NCI-H446 treated with DMSO at 0.1 percent for 48 hours (cell line): Measurements from ENCODE around the gene RRAS.

Experiments
- DNase-seq: peaks from one replicate; lab custom pipeline; 2025; lab: John Stamatoyannopoulos, UW

The RRAS gene

DNA sequence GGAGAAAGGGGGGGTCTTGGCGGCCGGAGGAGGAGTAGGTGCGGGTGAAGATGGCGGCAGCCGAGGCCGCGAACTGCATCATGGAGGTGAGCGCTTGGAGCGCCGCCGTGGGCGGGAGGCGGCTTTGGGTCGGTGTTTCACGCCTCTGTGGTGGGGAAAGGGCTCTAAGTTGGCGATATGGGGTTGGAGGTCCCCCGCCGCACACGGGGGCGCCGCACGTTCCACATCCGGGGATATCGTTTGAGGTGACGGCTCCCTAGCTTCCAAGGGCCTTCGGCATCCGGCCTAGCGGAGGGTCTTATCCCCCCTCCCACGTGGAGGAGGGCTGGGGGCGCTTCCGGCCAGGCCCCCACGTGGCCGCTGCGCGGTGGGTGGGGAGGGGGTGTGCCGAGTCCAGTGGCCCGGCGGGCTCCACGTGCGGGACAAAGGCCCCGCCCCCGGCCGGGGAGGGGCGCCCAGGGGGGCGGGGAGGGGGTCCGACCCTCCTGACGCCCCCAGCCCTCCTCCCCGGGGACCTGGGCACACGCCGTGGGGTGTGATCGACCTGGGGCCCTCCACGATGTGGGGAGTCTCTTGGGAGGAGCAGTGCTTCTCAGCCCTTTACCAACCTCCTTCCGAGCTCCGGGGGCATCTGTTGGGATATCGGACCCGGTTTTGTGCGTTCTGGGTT, 37.4 kb upstream of the RRAS start, which contains the start of gene PRMT1:
PRMT1 (plus strand) TSS at position 41 of the 670 bp plus-strand sequence; CDS start at position 51, 10 bp downstream.
- DNase-seq = peak; percentile 51

DNA sequence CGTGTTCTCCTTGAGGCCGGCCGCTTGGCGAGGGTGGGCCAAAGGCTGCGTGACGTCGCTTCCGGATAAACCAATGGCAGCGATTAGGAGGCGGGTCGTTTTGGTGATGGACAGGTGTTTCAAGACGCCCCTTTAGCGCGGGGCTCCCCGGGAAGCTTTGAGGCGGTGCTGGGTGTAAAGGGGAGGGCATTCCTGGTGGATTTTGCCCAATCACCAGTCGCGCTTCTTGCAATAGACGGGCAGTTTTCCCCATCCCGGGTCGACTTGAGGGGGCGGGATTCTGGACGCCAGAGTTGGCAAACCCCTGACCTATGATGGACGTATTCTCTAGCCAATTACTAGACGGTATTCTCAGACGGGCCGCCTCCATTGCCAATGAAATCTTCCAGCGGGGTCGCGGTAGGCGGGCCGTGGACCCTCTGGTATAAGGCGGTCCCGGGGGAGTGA, 36.9 kb upstream of the RRAS start:
- DNase-seq = peak; percentile 100

DNA sequence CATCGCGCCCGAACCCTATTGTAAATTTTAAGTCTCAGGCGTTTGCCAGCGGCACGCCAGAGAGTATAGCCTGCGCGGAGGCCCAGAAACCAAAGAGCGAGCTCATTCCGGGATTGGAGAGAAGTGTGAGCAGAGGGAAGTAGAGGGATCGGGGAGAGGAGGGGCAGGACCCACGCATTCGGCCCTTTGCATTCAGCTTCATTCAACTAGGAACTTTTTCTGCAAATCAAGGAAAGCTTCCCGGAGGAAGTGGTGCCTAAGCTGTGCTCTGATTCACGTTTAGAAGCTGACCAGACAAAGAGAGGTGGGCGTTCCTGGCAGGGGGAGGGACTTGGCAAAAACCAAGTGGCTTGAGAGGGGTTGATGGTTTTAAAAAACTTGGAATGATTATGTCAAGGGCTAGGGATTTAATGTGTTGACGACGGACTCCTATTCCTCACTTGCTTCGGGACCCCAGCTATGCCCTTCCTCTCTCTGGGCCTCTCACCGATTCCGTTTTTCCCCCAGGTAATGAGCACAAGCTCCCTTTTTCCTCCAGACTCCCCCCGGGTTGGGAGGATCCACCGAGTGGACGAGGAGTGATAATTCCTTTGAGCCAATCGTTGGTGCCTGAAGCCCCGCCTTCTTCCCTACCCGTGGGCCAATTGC, 36.3 kb upstream of the RRAS start:
- DNase-seq = peak; percentile 88

DNA sequence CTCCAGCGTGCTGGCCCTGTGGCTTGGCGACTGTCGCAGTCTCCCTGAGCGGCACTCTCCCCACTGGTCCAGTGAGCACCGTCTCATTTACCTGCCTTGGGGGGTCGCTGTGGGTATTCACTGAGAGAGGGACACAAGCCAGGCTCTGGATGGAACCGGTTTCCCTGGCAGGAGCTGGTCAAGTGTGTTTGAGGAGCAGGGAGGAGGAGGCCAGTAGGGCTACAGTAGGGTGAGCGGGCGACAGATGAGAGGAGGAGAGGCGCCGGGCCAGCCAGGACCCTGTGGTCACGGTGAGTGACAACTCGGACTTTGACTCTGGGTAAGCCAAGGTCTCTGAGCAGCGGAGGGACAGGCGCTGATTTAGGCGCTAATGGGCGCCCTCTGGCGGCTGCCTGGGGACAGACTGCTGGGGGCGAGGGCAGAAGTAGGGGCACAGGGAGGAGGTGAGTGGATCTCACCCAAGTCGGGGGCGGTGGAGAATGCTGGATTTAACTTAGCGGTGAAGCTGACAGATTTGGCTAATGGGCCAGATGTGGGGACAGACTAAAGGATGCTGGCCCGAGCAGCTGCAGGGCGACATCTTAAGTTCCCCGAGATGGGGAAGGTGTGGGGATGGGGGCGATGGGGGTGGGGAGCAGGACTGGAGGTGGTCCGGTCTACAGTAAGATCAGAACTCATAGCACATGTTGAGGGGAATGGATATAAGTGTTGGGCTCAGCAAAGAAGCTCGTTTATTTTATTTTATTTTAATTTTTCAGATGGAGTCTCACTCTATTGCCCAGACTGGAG, 32.4 kb upstream of the RRAS start:
- peak; percentile 27 for DNase-seq

DNA sequence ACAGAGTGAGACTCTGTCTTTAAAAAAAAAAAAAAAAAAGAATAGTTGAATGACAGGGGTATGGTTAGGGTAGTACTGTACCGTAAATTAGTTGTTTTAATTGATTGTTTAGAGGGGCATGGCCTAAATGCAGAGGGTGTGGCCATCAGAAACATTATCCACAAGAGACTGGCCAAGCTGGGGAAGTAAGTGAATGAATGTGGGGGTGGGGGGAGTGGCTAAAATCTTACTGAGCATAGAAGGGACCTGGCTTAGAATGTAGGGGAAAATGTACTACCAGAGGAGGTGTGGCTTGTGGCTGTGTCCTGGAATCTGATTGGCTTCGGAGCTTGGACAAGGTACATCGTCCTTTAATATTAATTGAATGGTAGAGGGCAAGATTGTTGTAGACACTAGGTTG, 29.6 kb upstream of the RRAS start:
- DNase-seq = no peak

DNA sequence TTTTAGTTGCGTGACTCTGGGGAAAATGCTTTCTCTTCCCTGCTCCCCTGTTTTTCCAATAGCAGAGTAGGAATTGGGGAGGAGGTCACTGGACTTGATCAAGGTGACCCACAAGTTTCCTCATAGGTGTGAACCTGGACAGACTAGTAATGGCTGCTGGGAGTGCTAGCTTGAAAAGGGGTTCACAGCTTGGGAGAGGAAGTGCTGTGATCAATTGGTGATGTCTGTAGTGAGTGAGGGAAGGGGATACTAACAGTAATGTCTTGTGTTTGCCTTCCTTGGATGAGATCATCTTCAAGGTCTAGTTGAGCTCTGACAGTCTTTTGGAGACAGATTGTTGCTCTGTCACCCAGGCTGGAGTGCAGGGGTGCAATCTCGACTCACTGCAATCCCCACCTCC, 27.5 kb upstream of the RRAS start:
- DNase-seq = no peak

DNA sequence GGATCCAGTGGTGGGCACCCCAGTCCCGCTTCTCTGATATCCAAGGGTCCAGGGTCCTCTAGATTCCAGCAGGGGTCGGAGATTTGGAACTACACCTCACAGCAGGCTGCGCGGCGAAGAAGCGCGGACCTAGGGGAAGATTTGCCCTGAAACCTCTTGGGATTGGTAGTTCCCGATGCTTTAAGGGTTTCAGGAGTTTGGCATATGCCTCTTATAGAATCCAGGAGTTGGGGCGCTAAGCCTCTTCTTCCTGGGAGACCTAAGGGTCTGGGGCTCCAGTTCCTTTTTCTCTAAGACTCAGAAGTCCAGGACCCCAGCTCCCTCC, 26.1 kb upstream of the RRAS start:
- no peak for DNase-seq

DNA sequence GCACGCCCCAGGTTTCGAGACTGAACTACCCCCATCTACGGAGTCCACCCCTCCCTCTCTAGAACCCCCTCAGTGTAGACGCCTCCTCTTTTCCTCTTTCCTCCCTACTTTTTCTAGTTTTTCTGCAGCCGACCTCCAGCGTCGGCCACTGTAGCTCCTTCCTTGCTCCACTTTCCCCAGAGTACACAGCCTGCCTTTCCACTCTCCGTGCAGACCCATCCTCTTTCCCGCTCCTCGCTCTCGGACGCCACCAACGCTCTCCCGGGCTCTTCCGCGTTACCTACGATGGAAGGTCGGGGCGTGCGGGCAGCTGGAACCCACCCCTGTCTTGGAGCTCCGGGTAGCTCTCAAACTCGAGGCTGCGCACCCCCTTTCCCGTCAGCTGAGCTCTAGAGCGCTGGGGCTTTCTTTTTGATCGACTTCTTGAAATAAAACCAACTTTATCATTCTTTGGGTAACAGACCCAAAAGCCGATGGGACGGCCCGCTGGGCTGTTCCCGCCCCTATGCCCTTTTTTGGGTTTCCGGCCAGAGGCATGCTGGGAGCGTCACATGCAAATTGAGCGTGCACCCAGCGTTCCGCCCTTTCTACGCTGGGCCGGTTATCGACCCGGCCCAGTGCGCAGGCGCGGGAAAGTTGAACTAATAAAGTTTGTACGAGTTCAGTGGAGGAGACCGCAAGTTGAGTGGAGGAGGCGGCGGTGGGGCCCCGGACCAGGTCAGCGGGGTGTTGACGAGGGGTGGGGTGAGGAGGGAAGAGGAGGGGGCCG, 25.6 kb upstream of the RRAS start, which contains the start of the genes BCL2L12 and IRF3:
BCL2L12 (plus strand) TSS at position 583 of the 769 bp plus-strand sequence. CDS start 760 bp downstream, outside the sequence.
IRF3 (minus strand) TSS at position 507 of the 769 bp plus-strand sequence. CDS start 1,019 bp downstream, outside the sequence.
- DNase-seq = peak; percentile 82

DNA sequence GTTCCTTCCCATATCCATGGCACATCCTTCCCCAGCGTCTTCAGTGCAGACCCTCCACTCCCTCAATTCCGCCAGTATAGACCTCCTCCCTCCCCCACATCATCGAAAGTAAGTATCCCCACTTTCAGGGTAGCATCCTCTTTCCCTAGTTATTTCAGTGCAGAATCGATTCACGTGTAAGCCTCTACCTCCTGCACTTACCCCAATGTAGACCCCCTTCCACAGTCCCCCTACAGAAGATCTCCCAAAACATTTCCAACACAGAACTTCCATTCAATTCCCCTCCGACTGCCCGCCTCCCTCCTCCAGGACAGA, 25.1 kb upstream of the RRAS start:
- no peak for DNase-seq

DNA sequence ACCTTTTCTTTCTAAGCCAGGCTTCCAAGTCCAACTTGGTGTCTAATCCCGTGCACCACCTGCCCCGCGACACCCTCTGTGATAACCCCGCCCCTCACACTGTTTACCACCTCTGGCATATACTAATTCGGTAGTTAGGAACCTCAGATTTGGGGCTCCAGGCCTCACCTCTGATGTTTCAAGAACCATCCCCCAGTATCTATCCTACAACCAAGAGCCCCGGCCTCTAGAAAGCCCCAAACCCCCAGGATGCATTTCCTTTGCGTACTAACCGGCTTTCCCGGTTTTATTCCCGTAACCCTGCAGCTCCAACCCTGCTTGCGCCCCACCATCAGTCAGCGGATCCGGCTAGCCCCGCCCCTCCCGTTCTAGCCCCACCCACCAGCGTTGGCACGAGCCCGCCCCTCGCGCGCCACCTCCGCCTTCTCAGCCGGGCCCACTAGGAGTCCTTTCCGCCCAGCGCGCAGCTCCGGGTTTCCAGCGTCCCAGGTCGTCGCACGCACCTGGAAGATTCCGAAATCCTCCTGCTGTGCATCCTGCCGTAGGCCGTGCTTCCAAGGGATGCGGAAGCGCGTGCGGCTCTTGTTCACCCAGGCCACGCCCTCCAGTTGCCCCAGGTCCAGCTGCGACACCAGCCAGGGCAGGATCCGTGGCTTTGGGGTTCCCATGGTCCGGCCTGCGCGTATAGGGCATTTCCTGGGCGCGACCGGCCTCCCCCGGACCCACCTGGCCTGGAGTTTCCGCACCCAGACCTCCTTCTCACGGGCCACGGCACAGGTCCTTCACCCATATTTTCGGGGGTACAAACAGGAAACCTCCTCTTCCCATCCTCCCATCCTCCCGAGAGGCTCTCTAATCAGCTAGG, 24.5 kb upstream of the RRAS start:
- peak; percentile 25 for DNase-seq

DNA sequence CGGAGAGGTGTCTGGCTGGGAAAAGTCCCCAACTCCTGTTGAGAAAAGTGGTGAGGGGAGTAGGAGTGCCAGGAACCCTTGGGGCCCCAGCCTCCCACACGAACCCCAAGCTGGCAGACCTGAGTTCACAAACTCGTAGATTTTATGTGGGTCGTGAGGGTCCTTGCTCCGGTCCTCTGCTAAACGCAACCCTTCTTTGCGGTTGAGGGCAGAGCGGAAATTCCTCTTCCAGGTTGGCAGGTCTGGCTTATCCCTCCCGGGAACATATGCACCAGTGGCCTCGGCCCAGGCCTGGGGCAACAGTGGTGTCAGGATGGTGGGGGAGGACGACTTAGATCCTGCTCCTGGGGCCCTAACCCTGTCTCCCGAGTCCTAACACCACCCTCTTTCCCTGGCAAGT, 23.3 kb upstream of the RRAS start:
- DNase-seq = no peak

DNA sequence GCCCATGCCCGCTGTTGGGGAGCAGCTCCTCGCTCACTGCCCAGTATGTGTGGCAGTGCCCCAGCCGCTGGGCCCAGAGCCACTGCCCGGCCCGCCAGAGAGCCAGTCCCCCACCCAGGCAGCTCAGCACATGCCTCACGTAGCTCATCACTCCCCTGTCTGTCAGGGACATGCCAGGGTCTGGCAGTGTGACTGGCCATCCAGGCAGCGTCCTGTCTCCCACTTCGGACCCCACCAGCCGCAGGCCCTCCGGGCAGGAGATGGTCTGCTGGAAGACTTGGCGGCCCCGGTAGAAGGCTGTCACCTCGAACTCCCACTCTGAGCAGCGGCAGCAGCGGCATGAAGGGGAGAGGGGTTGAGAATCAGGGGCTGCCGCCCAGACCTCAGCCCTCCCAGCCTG, 22.1 kb upstream of the RRAS start:
- no peak for DNase-seq

DNA sequence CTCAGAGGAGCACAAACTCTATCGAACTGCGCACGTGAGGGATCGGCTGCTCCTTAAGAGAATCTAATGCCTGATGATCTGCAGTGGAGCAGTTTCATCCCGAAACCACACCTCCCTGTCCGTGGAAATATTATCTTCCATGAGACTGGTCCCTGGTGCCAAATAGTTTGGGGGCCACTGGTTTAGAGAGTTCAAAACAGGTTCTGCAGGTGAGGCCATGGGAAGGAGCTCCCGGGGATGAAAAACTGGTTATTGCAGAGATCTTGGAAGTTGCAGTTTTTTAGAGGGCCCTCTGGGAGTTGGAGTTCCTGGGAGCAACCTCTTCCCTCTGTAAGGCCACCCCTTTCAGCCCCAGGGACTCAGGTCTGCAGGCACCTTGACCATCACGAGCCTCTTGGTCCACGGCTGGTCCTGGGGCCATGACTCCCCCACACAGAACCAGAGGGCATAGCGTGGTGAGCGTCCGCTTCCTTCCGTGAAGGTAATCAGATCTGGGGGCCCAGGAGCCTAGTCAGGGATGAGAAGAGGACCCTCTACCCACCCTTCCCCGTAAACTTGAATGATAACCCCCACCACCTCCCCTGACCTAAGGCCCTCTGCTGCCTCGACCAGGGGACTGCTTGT, 20.5 kb upstream of the RRAS start:
- DNase-seq = no peak

DNA sequence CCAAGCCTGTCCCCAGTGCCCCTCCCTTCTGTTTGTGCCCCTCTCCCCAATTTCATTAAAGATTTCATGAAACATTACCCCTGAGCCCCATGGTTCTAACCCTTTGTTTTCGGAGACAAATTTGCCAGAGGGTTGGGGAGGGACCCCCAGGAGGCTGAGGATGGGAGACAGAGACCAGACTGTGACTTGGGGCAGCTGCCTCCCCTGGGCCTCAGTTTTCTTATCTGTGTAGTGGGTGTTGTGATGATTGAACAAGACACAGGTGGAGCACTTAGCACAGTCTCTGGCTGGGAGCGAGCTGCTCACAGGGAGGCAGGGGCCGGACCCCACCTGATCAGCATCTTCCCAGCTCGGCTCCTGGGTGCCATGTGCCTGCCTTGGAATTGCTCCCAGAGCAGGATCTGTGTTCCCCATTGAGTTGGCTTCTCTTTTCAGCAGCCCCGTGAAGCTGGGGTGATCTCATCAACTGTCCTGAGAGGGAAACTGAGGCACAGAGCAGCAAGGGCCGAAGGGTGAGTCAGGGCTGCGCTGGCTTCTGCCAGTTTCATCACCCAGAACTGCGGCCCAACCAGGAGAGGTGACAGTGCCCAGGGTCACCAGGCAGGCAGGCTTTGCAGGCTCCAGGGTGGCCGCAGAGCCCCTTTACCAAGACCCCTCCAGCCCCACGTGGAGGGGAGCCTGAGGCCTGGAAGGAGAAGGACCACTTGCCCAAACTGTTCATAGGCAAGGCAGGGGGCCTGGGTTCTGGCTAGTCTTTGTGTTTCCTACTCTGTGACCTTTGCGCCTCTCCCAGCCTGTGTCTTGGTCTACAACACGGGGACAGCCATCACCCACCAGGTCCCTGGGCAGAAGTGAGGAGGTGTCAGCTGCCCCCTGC, 18.9 kb upstream of the RRAS start:
- no peak for DNase-seq

DNA sequence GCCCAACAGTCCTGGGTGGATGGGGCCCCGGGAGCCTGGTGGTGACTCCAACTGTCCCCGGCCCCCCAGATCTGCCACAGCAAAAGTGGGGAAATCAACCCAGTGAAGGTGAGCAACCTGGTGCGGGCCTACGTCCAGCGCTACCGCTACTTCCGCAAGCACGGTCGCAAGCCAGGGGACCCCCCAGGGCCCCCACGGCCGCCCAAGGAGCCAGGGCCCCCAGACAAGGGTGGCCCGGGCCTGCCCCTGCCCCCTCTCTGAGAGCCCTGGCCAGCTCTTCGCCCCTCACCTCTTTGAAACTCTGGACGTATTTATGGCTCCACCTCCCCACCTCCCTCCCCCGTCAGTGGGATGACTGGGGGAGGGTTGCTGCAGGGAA, 18.2 kb upstream of the RRAS start:
- DNase-seq = no peak

DNA sequence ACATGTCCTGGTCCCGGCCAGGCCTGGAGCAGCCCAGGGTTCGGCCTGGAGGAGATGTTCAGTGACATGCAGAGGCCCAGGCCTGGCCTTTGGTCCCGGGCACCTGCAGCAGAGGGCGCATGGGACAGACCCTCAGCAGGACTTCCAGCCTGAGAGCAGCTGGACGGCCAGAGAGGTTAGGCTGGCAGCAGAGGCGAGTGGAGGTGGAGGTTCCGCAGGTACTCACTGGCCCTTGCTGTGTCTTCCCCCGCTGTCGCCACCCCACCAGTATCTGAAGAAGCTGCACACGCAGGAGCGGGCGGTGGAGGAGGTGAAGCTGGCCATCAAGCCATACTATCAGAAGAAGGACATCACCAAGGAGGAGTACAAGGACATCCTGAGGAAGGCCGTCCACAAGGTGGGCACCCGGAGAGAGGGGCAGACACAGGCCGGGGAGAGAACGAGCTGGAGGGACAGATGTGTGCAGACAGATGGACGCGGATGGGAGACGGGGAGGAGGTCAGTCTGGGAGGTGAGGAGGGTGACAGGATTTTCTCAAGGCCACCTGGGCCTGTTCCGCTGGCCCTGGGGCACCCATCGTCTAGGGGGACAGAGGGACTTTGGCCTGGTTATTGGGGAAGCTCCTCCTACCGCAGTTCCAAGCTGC, 17.7 kb upstream of the RRAS start:
- DNase-seq = no peak

DNA sequence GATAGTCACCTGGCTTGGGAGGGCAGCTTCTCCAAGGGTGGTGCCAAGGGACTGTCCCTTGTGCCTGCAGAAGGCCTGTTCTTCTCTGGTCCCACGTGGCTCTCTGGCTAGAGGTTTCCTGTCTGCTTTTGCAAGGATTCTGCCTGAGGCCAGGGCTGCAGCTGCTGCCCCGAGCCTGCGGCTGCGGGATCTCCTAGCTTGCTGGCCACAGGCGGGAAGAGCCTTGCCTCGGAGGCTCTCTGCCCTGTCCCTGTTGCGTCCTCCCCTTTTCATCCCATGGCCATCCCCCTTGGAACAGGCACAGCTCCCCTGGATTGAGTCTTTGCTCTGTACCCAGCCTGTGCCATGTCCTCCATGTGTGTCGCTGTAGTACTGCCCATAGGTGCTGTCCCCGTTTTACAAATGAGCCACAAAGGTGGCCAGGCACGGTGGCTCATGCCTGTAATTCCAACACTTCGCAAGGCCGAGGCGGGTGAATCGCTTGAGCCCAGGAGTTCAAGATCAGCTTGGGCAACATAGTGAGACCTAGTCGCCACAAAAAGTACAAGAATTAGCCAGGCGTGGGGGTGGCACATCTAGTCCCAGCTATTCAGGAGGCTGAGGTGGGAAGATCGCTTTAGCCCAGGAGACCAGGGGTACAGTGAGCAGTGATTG, 16.6 kb upstream of the RRAS start:
- DNase-seq = no peak

DNA sequence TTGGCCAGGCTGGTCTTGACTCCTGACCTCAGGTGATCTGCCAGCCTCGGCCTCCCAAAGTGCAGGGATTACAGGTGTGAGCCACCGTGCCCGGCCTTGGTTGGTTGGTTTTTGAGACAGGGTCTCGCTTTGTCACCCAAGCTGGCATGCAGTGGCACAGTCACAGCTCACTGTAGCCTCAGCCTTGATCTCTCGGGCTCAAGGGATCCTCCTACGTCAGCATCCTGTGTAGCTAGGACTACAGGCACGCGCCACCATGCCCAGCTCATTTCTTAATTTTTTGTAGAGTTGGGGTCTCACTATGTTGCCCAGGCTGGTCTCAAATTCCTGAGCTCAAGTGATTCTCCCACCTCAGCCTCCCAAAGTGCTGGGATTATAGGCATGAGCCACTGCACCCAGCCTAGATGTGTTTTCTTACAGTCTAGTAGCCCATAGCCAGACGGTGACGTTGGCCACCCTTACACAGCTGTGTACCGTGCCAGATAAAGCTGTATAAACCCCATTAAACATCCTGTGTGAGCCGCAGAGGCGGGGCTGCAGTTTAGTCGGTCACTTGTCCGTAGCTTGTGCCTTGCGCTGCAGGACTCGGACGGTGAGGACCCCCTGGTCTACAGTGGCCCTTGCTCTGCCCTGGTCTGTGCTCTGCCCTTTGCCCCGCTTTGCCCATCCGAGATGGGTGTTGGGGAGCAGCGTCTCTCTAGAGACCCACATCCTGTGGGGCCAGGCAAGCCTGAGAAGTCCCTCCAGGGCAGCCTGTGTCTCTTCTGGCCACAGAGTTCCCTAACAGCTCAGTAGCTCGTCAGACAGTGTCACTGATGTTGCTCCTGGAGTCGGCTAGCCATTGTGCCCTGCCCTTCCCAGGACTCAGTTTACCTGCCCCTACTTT, 15.9 kb upstream of the RRAS start:
- DNase-seq = no peak
